SJCRH30 (cell line): ENCODE results near the gene UBAC2. TPM values are rescaled to one million over a fixed set of nuclear protein-coding genes. Genes with fewer than 3 reads are reported as not detected.
"Not testable (repeated sequence)": the region's sequence is repeated elsewhere in the genome, so short reads cannot be mapped to it uniquely, and the experiment has no call there.

Source experiments
- DNase-seq, 2 experiments: peaks; one replicate each; pipeline ENCODE4 v3.0.0-alpha.2; 2015 to 2020
- H3K27ac ChIP-seq: fragments of 250-450 bp; sonication (Bioruptor Pico); 2 replicates; pipeline ENCODE4 v1.5.1; 2020; ENCODE audit warnings: mild to moderate bottlenecking, moderate library complexity
- H3K27me3 ChIP-seq: fragments of 250-450 bp; sonication (Bioruptor Pico); 2 replicates; pipeline ENCODE4 v1.5.1; 2020; ENCODE audit warnings: mild to moderate bottlenecking, moderate library complexity
- H3K36me3 ChIP-seq: fragments of 250-450 bp; sonication (Bioruptor Pico); 2 replicates; pipeline ENCODE4 v1.5.1; 2020; ENCODE audit warnings: mild to moderate bottlenecking, moderate library complexity
- H3K4me1 ChIP-seq: fragments of 250-450 bp; sonication (Bioruptor Pico); 2 replicates; pipeline ENCODE4 v1.5.1; 2020; ENCODE audit warnings: mild to moderate bottlenecking, moderate library complexity
- H3K4me3 ChIP-seq: fragments of 250-450 bp; sonication (Bioruptor Pico); 2 replicates; pipeline ENCODE4 v1.5.1; 2020; ENCODE audit warnings: mild to moderate bottlenecking, moderate library complexity
- H3K9me3 ChIP-seq: fragments of 250-450 bp; sonication (Bioruptor Pico); replicated peaks from 2 replicates; pipeline ENCODE4 v1.5.1; 2020; ENCODE audit warnings: mild to moderate bottlenecking, moderate library complexity
- total RNA-seq: library from RNA; depleted of rRNA; stranded (reverse); fragments of >200 nt; shearing (Covaris generic); gene quantifications from 2 replicates; pipeline ENCODE4 v1.2.3, GENCODE V29; 2014

UBAC2 gene
- total RNA-seq, 1 experiment from 2014 or later, result 55.6 TPM

DNA sequence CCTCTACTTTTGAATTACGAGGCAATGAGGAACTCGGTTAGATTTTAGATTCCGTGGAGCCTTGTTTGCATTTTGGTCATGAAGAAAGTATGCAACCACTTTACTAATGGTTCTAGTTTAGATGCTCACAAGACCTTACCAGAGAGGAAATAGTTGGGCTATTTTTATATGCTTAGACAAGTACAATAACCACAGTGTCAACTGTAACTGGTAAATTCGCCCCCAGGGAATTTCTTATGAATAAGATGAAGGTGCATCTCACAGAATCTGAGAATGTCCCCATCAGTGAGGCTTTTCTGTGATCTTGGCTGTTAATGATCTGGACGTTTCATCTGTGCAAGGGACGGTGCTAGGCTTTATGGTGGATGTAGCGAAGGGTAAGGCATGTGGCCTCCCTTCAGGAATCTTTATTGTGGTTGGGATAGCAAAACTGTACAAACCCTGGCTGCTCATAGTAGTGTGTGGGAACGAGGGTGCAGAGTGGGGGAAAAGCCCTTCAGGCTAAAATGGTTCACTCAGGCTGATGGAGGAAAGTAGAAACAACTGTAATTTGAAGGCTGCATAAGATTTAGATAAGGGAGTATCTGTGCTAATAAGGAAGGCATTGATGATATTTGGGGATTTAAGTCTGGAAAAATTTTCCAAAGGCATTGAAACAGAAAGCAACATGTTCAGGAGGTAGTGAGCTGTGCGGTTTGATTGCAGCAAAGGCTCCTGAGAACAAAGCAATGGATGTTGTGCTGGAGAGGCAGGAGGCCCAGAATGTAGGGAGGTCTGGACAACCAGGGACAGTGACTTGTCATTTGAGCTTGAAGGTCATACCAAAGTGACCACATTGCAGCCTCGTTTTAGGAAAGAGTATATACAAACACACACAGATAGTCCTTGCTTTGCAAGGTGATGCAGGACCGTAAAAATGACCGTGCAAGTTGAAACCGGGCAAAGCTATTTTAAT, 28.4 kb downstream of the UBAC2 start:
- no peak overlapping the region for H3K27ac ChIP-seq
- peak; percentile 10 to 14 for DNase-seq
- H3K4me3 ChIP-seq, result no peak overlapping the region
- H3K27me3 ChIP-seq, result no peaks in the 10 kb centered on the region
- peaks cover 9% of the 10 kb centered on the region; the same call in 1 of the 2 replicates for H3K4me1 ChIP-seq
- H3K9me3 ChIP-seq, result no peaks in the 10 kb centered on the region
- H3K36me3 ChIP-seq, result peaks cover 7% of the 10 kb centered on the region

DNA sequence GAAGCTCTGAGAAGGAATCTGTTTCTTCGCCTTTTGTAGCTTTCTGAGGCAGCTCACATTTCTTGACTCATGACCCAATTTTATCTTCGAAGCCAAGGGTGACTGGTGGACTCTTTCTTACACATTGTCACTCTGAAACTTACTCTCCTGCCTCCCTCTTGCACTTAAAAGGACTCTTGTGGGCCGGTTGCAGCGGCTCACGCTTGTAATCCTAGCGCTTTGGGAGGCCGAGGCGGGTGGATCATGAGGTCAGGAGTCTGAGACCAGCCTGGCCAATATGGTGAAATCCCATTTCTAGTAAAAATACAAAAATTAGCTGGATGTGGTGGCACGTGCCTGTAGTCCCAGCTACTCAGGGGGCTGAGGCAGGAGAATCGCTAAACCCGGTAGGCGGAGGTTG, 29.9 kb downstream of the UBAC2 start:
- H3K27me3 ChIP-seq, DNase-seq, H3K36me3 ChIP-seq: not testable (repeated sequence)

DNA sequence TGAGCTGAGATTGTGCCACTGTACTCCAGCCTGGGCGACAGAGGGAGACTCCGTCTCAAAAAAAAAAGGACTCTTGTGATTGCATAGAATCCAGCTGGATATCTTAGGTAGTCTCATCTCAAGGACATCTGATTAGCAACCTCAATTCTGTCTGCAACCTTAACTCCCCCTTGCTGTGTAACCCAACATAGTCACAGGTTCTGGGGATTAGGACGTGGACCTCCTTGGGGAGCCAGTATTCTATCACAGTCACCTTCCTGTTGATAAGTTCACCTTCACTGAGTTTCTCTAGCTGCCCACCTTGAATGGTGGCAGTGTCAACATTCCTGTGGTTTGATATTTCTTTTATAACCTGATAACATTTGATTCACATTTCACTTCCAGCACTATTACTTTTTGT, 30.3 kb downstream of the UBAC2 start:
- Histone ChIP-seq H3K9me3 (no peaks in the 10 kb centered on the region), H3K4me3 (no peak overlapping the region), H3K36me3 (peaks cover 7% of the 10 kb centered on the region; the same call in 1 of the 2 replicates), H3K4me1 (peaks cover 9% of the 10 kb centered on the region; the same call in 1 of the 2 replicates), H3K27ac (no peak overlapping the region), H3K27me3 (no peaks in the 10 kb centered on the region)
- DNase-seq, result no peak

More for the DNA sequence above, 29.9 kb downstream of the UBAC2 start:
- H3K9me3 ChIP-seq, H3K27ac ChIP-seq, H3K4me3 ChIP-seq, H3K4me1 ChIP-seq: not testable (repeated sequence)

DNA sequence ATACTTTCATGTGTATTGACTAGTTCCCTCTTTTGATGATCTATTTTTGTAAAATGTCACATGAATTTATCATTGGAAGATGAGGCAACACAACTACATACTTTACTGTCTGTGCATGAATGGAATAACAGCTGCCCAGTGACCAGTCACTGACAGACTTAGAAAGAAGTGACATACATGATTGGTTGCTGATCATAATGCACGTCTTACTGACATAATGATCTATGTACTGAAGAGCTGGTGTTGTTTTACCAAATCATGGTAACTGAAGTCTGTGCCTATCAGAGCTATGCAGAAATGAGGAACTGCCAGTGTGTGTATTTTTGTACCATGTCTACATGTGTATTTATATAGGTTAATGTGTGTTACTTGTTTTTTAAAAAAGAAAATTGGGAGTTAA, 31.1 kb downstream of the UBAC2 start:
- H3K27ac ChIP-seq, result no peak overlapping the region
- peaks cover 7% of the 10 kb centered on the region; the same call in 1 of the 2 replicates for H3K36me3 ChIP-seq
- no peaks in the 10 kb centered on the region for H3K9me3 ChIP-seq
- no peak for DNase-seq
- peaks cover 9% of the 10 kb centered on the region; the same call in 1 of the 2 replicates for H3K4me1 ChIP-seq
- no peaks in the 10 kb centered on the region for H3K27me3 ChIP-seq
- no peak overlapping the region for H3K4me3 ChIP-seq

DNA sequence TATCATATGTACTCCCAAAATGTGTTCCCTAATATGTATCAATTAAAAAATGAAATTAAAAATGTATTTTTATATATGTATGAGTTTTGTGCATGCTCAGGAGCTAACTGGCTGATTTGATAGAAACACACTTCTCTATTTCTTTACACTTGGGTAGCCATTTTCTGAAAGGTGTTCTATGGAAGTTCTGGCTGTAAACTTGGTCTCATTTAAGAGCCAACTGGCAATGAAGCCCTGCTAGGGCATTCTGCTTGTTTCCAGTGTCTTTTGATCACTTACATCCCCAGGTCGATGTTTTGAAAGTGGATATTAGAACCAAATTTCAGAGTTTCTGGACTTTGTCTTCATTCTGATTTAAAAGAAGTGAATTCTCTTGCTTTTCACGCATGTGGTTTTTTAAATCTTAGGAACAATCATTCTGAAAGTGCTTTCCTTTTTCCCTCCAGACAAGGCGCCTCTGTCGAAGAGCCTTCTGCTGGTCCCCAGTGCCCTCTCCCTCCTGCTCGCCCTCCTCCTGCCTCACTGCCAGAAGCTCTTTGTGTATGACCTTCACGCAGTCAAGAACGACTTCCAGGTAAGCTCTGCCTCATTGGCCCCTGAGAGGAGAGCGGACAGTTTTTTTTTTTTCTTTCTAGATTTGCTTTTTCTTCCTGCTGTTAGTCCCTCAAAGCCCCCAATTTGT, 37.5 kb downstream of the UBAC2 start:
- Histone ChIP-seq H3K36me3 (peaks cover 17% of the 10 kb centered on the region), H3K4me3 (no peak overlapping the region), H3K27ac (no peak overlapping the region), H3K27me3 (no peaks in the 10 kb centered on the region), H3K9me3 (no peaks in the 10 kb centered on the region), H3K4me1 (no peaks in the 10 kb centered on the region)
- no peak for DNase-seq

DNA sequence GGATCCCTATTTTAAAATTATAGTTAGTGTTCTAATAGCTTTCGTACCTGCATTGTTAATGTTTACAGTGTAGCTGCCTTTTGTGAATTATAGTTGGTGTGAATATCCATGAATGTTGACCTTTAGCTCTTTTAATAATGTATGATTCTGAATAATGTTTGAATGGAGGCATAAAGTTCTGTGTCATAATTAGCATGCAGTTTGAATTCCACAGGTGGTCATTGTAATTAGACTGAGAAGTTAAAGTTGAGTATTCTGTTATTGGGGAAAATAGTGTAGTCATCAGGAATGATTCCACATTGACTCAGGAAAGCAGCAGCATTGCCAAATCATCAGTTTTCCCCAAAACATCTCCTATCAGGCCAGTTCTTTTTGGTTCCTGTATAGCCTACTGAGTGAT, 45.4 kb downstream of the UBAC2 start:
- Histone ChIP-seq H3K9me3 (0 out of 2 replicates have a peak, but pooled peaks cover 3% of the 10 kb centered on the region), H3K4me3 (no peak overlapping the region), H3K27ac (no peak overlapping the region), H3K27me3 (no peaks in the 10 kb centered on the region), H3K36me3 (peaks cover 26% of the 10 kb centered on the region), H3K4me1 (no peaks in the 10 kb centered on the region)
- no peak for DNase-seq

DNA sequence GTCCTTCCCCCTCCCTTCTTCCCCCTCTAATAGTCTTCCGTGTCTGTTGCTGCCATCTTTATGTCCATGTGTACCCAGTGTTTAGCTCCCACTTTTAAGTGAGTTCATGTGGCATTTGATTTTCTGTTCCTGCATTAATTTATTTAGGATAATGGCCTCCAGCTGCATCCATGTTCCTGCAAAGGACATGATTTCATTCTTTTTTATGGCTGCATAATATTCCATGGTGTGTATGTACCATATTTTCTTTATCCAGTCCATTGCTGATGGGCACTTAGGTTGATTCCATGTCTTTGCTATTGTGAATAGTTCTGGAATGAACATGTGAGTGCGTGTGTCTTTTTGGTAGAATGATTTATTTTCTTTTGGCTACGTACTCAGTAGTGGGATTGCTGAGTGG, 48.5 kb downstream of the UBAC2 start:
- H3K4me3 ChIP-seq, H3K4me1 ChIP-seq, DNase-seq, H3K9me3 ChIP-seq, H3K27me3 ChIP-seq, H3K27ac ChIP-seq: not testable (repeated sequence)
- H3K36me3 ChIP-seq, result peaks cover 19% of the 10 kb centered on the region

DNA sequence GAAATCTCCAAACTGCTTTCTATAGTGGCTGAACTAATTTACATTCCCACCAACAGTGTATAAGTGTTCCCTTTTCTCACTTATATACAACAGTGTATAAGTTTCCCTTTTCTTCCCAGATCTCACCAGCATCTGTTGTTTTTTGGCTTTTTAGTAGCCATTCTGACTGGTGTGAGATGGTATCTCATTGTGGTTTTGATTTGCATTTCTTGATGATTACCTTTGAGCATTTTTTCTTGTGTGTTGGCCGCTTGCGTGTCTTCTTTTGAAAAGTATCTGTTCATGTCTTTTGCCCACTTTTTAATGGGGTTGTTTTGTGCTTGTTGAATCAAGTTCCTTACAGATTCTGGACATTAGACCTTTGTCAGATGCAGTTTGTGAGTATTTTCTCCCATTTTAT, 49.0 kb downstream of the UBAC2 start:
- H3K36me3 ChIP-seq, result peaks cover 18% of the 10 kb centered on the region
- H3K27me3 ChIP-seq, H3K9me3 ChIP-seq, H3K27ac ChIP-seq, H3K4me3 ChIP-seq, DNase-seq, H3K4me1 ChIP-seq: not testable (repeated sequence)

DNA sequence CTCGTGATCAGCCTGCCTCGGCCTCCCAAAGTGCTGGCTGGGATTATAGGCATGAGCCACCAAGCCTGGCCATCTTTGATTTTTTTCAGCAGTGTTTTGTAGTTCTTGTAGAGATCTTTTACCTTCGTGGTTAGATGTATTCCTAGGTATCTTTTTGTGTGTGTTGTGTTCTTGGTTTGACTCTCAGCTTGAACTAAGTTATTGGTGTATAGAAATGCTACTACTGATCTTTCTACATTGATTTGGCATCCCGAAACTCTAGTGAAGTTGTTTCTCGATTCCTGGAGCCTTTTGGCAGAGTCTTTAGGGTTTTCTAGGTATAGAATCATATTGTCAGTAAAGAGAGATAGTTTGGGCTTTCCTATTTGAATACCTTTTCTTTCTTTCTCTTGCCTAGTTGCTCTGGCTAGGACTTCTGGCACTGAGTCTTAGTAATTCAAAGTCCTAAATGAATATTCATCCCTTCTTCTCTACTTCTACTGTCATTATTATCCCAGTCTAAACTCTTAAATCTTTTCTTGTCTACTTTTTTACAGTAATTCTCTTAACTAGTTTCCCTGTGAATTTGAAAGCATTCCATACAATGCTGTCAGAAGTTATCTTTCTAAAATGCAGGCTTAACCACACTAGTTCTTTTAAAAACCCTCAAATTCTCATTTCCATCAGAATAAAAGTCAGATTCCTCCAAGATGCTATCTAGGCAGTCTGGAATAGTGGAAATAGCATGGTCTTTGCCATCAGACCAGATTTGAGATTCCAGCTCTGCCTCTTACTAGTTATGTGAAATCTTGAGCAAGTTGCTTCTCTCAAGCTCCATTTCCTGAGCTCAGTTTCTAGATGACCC, 50.5 kb downstream of the UBAC2 start:
- Histone ChIP-seq H3K4me1 (no peaks in the 10 kb centered on the region), H3K4me3 (no peak overlapping the region), H3K9me3 (0 out of 2 replicates have a peak, but pooled peaks cover 3% of the 10 kb centered on the region), H3K36me3 (peaks cover 25% of the 10 kb centered on the region), H3K27ac (no peak overlapping the region), H3K27me3 (no peaks in the 10 kb centered on the region)
- DNase-seq, result no peak

DNA sequence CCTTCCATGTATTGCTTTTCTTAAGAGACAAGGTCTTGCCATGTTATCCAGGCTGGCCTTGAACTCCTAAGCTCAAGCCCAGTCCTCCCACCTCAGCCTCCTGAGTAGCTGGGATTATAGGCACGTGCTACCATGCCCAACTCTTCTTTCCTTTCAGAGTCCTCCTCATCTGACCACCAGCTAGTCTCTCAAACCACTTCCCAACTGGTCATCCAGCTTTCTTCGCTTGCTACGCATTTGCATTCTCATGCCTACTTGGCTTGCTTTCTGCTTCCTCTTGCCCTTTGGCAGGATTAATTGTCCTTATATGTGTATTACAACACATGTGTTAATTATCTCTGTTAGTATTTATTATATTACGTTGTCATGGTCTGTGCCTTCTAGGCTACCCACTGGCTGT, 51.3 kb downstream of the UBAC2 start:
- no peak for DNase-seq
- no peaks in the 10 kb centered on the region for H3K4me1 ChIP-seq
- H3K36me3 ChIP-seq, result peaks cover 25% of the 10 kb centered on the region
- H3K27ac ChIP-seq, result no peak overlapping the region
- no peaks in the 10 kb centered on the region for H3K27me3 ChIP-seq
- H3K9me3 ChIP-seq, result 0 out of 2 replicates have a peak, but pooled peaks cover 3% of the 10 kb centered on the region
- H3K4me3 ChIP-seq, result no peak overlapping the region

DNA sequence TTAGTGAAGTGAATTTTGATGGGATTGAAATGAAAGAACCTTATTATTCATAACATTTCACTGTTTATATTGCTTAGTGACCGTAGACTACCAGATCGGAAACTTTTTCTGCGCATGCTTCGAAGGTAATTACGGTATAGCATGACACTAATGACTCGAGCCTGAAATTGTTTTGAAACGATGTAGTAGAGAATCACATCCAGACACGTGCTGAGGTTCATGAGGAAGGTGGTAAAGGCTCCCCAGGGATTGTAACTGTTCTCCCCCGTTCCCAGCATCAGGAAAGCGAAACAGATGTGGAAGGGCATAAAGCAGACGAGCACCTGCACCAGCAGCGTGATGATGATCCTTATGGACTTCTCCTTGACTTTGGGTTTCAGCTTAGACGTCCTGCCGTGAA, 54.2 kb downstream of the UBAC2 start:
- H3K4me1 ChIP-seq, result no peaks in the 10 kb centered on the region
- DNase-seq, result no peak
- no peaks in the 10 kb centered on the region for H3K27me3 ChIP-seq
- H3K4me3 ChIP-seq, result no peak overlapping the region
- H3K36me3 ChIP-seq, result peaks cover 14% of the 10 kb centered on the region
- no peaks in the 10 kb centered on the region for H3K9me3 ChIP-seq
- H3K27ac ChIP-seq, result no peak overlapping the region

DNA sequence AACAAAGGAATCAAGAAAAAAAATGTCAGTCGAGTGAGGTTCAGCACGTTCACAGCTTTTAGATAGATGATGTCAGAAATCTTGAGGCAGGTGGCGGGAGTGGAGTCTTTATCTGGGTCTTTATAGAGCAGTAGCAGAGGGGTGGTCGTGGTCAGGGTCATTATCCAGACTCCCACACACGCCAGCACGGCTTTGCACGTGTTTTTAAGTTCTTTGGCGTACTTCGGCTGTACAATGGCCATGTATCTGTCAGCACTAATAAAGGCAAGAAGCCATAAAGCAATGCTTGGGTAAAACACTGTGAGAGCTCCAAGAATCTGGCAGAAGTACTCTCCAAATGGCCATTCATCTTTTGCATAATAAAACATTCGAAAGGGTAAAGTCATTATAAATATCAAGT, 54.6 kb downstream of the UBAC2 start:
- no peaks in the 10 kb centered on the region for H3K4me1 ChIP-seq
- no peaks in the 10 kb centered on the region for H3K9me3 ChIP-seq
- H3K36me3 ChIP-seq, result peaks cover 14% of the 10 kb centered on the region
- no peak for DNase-seq
- H3K27me3 ChIP-seq, result no peaks in the 10 kb centered on the region
- no peak overlapping the region for H3K27ac ChIP-seq
- no peak overlapping the region for H3K4me3 ChIP-seq

DNA sequence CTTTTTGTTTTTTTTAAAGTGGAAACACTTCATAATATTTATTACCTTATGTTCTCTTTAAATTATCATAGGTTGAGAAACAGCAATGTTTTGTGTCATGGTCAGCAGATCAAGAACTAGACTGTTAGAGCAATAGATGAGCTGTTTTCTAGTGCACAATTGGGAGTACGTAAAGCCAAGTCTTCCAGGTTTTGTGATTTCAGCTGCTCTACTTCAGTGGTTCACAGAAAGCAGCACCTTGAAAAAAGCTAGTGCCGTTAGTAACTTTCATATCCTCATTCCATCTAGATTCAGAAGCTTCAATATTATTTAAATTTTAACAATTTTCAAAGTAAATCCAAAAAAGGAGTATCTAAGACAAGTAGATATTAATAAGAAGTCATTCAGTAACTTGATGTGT, 55.6 kb downstream of the UBAC2 start:
- no peak overlapping the region for H3K27ac ChIP-seq
- H3K4me1 ChIP-seq, result no peaks in the 10 kb centered on the region
- DNase-seq, result no peak
- H3K9me3 ChIP-seq, result no peaks in the 10 kb centered on the region
- H3K36me3 ChIP-seq, result peaks cover 13% of the 10 kb centered on the region
- H3K27me3 ChIP-seq, result no peaks in the 10 kb centered on the region
- no peak overlapping the region for H3K4me3 ChIP-seq

DNA sequence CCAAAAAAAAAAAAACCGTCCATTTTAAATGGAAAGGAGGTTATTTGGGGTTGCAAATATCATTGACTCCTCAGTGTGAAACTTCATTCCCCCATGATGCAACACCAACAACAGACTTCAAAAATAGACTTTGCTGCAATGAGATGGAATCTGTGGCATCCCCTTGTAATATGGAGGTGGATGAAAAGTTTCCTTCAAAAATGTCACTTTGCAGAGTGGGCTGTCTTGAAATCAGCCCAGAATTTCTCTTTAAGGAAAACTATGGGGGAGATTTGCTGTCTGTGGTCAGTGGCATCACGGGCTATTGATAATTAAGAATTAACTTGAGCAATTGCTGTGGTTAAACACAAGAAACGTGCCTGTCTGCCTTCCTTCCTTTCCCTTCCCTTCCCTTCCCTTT, 56.1 kb downstream of the UBAC2 start:
- Histone ChIP-seq H3K27me3 (no peaks in the 10 kb centered on the region), H3K4me1 (no peaks in the 10 kb centered on the region), H3K9me3 (no peaks in the 10 kb centered on the region), H3K36me3 (peaks cover 13% of the 10 kb centered on the region), H3K4me3 (no peak overlapping the region), H3K27ac (no peak overlapping the region)
- DNase-seq, result no peak
